ENCODE results near the gene ZNF134.

DNA sequence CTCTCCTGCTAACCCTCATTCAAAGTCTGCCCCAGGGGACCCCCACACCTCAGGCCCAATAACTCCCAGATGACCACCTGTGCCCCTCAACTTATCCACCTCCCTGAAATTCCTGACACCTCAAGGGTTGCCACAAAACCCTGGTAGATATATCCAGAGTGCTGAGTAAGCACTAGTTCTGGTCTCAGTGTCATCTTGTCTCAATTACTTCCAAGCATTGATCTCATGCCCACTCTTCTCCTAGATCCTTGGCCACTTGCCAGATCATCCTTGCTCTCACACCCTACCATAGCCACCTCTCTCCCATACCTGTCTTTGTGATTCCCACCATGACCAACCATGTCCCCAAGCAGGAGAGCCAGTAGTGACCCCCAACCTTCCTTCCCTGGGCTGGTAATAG, 37.4 kb upstream of the ZNF134 start:
- TF ChIP-seq POLR2A (IDR thresholded peaks at IDR 0.05; ENCODE audit: low read depth, low read length) (no peak), TAF1 (IDR thresholded peaks at IDR 0.05; ENCODE audit: low read depth, low read length) (no peak), SPI1 (IDR thresholded peaks at IDR 0.05; ENCODE audit: low read depth, low read length) (no peak), POLR2AphosphoS5 (IDR thresholded peaks at IDR 0.05; ENCODE audit: low read depth, low read length) (no peak), PAX5 (IDR thresholded peaks at IDR 0.05; ENCODE audit: insufficient read depth, low read length, severe bottlenecking) (no peak)
